ENCODE data around the gene NUP35.

NUP35 gene

GRCh38 chr2:183157131-183157530 is 32.9 kb downstream of the NUP35 start:
- Histone ChIP-seq H3K79me2 (ENCODE audit: insufficient read depth, low read length) (no peaks in the 10 kb centered on the region), H3K9me3 (ENCODE audit: low read length) (0 out of 2 replicates have a peak, but pooled peaks cover 3% of the 10 kb centered on the region), H3F3A (ENCODE audit: insufficient read depth, low read length) (no peaks in the 10 kb centered on the region), H3K9me2 (ENCODE audit: low read depth, low read length) (no peaks in the 10 kb centered on the region), H3K9ac (ENCODE audit: low read length) (no peak overlapping the region), H3K4me3 (ENCODE audit: low read depth, low read length, poor library complexity, severe bottlenecking) (no peak overlapping the region), H4K20me1 (ENCODE audit: insufficient read depth, low read length) (no peaks in the 10 kb centered on the region), H2AFZ (ENCODE audit: low read length) (no peak overlapping the region), H3K27ac (ENCODE audit: low read depth, low read length, poor library complexity, severe bottlenecking) (no peak overlapping the region), H3K36me3 (ENCODE audit: insufficient read depth, low read length) (peaks cover 92% of the 10 kb centered on the region), H3K27me3 (ENCODE audit: insufficient read depth, low read length) (no peaks in the 10 kb centered on the region), H3K4me2 (ENCODE audit: low read length) (no peak overlapping the region), H3K4me1 (ENCODE audit: insufficient read depth, low read length, severe bottlenecking) (no peaks in the 10 kb centered on the region)
- TF ChIP-seq CTCF (IDR thresholded peaks at IDR 0.05; ENCODE audit: low read length) (no peak), EZH2 (IDR thresholded peaks at IDR 0.05; ENCODE audit: borderline replicate concordance, low read length) (no peak)

DNA sequence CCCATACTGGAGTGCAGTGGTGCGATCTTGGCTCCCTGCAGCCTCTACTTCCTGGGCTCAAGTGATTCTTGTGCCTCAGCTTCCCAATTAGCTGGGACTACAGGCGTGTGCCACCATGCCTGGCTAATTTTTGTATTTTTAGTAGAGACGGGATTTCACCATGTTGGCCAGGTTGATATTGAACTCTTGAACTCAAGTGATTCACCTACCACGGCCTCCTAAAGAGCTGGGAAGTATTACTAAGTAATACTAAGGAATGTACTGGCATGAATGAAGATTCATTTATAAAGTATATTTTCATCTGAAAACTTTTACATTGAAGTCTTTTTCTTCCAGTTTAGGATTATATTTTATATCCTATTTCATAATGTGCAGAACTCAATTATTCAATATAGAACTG is 38.1 kb downstream of the NUP35 start:
- Histone ChIP-seq H3K4me1 (ENCODE audit: insufficient read depth, low read length, severe bottlenecking) (no peaks in the 10 kb centered on the region), H3K9ac (ENCODE audit: low read length) (no peak overlapping the region), H3K27ac (ENCODE audit: low read depth, low read length, poor library complexity, severe bottlenecking) (no peak overlapping the region), H3K36me3 (ENCODE audit: insufficient read depth, low read length) (peaks cover 89% of the 10 kb centered on the region), H3F3A (ENCODE audit: insufficient read depth, low read length) (no peaks in the 10 kb centered on the region), H2AFZ (ENCODE audit: low read length) (no peak overlapping the region), H3K79me2 (ENCODE audit: insufficient read depth, low read length) (no peaks in the 10 kb centered on the region), H3K9me2 (ENCODE audit: low read depth, low read length) (no peaks in the 10 kb centered on the region), H4K20me1 (ENCODE audit: insufficient read depth, low read length) (no peaks in the 10 kb centered on the region), H3K9me3 (ENCODE audit: low read length) (no peaks in the 10 kb centered on the region), H3K27me3 (ENCODE audit: insufficient read depth, low read length) (no peaks in the 10 kb centered on the region), H3K4me3 (ENCODE audit: low read depth, low read length, poor library complexity, severe bottlenecking) (no peak overlapping the region), H3K4me2 (ENCODE audit: low read length) (no peak overlapping the region)
- no peak for TF ChIP-seq EZH2 (IDR thresholded peaks at IDR 0.05; ENCODE audit: borderline replicate concordance, low read length)
- no peak for TF ChIP-seq CTCF (IDR thresholded peaks at IDR 0.05; ENCODE audit: low read length)

GRCh38 chr2:183163821-183164649 is 39.8 kb downstream of the NUP35 start:
- H3K9ac ChIP-seq (ENCODE audit: low read length): no peak overlapping the region
- peaks cover 75% of the 10 kb centered on the region for H3K36me3 ChIP-seq (ENCODE audit: insufficient read depth, low read length)
- H3K27me3 ChIP-seq (ENCODE audit: insufficient read depth, low read length): no peaks in the 10 kb centered on the region
- H3K4me1 ChIP-seq (ENCODE audit: insufficient read depth, low read length, severe bottlenecking): no peaks in the 10 kb centered on the region
- no peaks in the 10 kb centered on the region for H3F3A ChIP-seq (ENCODE audit: insufficient read depth, low read length)
- no peak overlapping the region for H3K4me3 ChIP-seq (ENCODE audit: low read depth, low read length, poor library complexity, severe bottlenecking)
- H3K4me2 ChIP-seq (ENCODE audit: low read length): no peak overlapping the region
- no peaks in the 10 kb centered on the region for H3K79me2 ChIP-seq (ENCODE audit: insufficient read depth, low read length)
- TF ChIP-seq EZH2 (IDR thresholded peaks at IDR 0.05; ENCODE audit: borderline replicate concordance, low read length): no peak
- no peak for TF ChIP-seq CTCF (IDR thresholded peaks at IDR 0.05; ENCODE audit: low read length)
- no peak overlapping the region for H3K27ac ChIP-seq (ENCODE audit: low read depth, low read length, poor library complexity, severe bottlenecking)
- H3K9me2 ChIP-seq (ENCODE audit: low read depth, low read length): no peaks in the 10 kb centered on the region
- no peaks in the 10 kb centered on the region for H4K20me1 ChIP-seq (ENCODE audit: insufficient read depth, low read length)
- H3K9me3 ChIP-seq (ENCODE audit: low read length): no peaks in the 10 kb centered on the region
- H2AFZ ChIP-seq (ENCODE audit: low read length): no peak overlapping the region
